IPS DF 4.7 (cell line): ENCODE results near the gene PPP2R5C.
"Not testable (repeated sequence)": the region's sequence is repeated elsewhere in the genome, so short reads cannot be mapped to it uniquely, and the experiment has no call there.

Experiments used
- DNase-seq: peaks from one replicate; pipeline ENCODE4 v3.0.0-alpha.2; 2013; ENCODE audit warnings: low spot score; ENCODE audit errors: extremely low read depth

PPP2R5C gene

DNA sequence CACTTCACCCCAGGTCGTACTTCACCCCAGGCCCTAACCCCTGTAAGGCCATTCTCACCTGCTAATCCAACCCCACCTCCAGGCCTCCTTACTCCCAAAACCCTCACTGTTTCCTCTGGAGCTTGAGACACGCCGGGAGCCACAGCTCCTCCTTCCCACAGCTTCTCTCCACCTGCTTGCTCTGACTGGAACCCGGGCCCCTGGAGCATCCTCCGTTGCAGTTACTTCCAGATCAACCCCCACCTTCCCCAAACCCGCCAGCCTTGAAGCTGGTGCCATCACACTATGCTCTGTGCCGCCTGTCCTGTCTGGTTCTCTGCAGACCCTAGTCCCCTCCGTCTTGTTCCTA, 34.6 kb upstream of the PPP2R5C start:
- DNase-seq: no peak

GRCh38 chr14:101727611-101728366, 33.7 kb upstream of the PPP2R5C start:
- DNase-seq: no peak

GRCh38 chr14:101728367-101728742, 33.2 kb upstream of the PPP2R5C start:
- no peak for DNase-seq

GRCh38 chr14:101729382-101729781, 32.1 kb upstream of the PPP2R5C start:
- no peak for DNase-seq

DNA sequence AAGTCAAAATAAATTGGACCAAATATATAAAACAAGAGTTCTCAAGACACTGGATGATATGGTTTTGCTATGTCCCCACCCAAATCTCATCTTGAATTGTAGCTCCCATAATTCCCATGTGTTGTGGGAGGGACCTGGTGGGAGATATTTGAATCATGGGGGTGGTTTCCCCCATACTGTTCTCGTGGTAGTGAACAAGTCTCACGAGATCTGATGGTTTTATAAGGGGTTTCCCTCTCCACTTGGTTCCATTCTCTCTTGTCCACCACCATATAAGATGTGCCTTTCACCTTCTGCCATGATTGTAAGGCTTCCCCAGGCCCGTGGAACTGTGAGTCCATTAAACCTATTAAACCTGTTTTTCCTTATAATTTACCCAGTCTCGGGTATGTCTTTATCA, 31.4 kb upstream of the PPP2R5C start:
- DNase-seq: not testable (repeated sequence)

- DNase-seq: no peak
These were observed 30.8 kb upstream of the PPP2R5C start for GRCh38 chr14:101730626-101731186.

- no peak for DNase-seq
These were observed 30.1 kb upstream of the PPP2R5C start for GRCh38 chr14:101731187-101732080.

- no peak for DNase-seq
These were observed 29.4 kb upstream of the PPP2R5C start for GRCh38 chr14:101732118-101732517.

DNA sequence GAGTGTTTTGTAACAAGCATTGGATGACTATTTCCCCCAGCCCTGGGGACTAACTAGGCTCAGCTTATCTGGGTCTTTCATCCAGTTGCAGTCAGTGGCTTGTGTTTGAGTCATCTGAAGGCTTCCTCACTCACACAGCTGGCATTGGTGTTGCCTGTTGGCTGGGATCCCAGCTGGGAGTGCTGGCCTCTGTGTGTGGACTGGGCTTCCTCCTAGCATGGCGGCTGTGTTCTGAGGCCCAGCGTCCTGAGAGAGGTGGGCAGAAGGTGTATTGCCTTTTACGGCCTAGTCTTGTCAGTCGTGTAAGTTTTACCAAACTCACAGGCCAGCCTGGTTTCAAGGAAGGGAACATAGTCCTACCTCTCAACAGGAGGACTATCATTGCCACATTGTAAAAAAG, 28.3 kb upstream of the PPP2R5C start:
- DNase-seq: no peak

- DNase-seq: no peak
These were observed 27.2 kb upstream of the PPP2R5C start for GRCh38 chr14:101734246-101734847.

DNA sequence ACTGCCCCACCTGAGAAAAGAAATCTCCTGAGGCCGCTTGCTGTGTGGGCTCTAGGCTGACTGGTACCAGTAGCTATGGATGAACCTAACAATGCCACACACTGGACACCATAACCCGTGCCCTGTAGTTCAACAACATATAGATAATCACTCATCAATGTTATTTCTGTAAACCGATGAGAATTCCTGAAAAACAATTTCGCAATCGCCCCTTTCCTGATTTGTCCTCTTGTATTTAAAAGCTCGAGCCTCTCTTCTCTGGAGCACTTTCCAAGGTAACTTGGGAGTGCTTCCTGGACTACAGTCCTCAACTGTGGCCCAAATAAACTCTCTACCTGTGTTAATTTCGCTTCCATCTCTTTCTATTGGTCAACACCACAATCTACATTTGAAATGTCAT, 26.1 kb upstream of the PPP2R5C start:
- DNase-seq: no peak

GRCh38 chr14:101736071-101736470, 25.4 kb upstream of the PPP2R5C start:
- DNase-seq: no peak

GRCh38 chr14:101736585-101736984, 24.9 kb upstream of the PPP2R5C start:
- DNase-seq: no peak

DNA sequence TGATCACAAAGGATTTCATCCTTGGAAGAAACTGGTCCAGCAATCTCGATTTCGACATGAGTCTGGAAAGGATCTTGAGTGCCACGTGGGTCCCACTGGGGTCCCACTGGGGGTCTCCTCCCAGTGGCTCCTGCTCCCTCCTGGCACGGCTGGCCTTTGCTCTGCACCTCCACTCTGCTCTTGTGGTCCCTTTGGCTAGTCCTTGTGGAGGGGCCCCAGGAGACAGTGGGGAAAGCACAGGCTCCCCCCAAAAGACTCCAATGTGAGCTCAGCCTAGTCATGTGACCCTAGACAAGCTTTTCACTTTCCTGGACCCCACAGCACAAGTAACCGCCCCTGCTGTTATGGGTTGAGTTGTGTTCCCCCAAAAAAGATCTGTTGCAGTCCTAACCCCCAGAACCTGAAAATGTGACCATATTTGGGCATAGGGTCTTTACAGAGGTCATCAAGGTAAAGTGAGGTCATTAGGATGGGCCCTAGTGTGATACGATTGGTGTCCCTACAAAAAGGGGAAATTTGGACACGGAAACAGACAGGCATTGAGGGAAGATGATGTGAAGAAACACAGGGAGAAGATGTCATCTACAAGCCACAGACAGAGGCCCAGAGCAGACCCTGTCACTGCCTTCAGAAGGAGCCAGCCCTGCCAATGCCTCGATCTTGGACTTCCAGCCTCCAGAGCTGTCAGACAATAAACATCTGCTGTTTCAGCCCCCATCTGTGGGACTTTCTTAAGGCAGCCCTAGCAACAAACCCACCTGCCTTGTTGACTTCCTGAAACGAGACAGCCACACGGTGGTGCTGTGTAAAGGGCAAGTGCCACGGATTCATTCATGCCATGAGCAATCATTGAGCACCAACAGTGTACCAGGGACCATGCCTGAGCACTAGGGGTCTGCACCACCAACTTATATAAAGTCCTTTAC, 23.8 kb upstream of the PPP2R5C start:
- no peak for DNase-seq

DNA sequence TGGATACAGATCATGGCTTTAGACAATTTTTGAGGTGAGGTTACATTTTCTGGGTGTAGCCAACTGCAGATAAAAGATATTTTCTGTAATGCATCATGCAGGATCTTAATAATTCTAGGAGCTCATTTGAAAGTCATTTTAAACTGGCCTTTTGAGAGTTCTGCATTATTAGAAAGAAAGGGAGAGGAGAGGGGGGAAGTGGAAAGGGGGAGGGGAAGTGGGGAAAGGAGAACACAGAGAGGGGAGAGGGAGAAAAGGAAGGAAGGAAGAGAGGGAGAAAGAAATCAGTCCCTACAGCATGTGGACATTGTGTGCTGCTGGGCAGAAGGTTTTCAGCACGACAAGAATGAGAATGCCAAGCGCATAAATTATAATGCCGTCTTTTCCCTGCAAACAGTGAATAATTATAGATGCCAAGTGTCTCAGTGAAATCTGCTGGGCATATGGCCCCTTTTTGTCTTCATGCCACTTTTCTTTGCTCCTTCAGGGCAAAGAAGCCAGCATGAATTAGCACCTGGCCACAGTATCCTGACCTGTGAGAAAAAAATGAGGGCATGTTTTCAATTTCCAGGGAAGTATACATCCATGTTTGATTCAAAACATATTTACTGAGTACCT, 22.7 kb upstream of the PPP2R5C start:
- no peak for DNase-seq

DNA sequence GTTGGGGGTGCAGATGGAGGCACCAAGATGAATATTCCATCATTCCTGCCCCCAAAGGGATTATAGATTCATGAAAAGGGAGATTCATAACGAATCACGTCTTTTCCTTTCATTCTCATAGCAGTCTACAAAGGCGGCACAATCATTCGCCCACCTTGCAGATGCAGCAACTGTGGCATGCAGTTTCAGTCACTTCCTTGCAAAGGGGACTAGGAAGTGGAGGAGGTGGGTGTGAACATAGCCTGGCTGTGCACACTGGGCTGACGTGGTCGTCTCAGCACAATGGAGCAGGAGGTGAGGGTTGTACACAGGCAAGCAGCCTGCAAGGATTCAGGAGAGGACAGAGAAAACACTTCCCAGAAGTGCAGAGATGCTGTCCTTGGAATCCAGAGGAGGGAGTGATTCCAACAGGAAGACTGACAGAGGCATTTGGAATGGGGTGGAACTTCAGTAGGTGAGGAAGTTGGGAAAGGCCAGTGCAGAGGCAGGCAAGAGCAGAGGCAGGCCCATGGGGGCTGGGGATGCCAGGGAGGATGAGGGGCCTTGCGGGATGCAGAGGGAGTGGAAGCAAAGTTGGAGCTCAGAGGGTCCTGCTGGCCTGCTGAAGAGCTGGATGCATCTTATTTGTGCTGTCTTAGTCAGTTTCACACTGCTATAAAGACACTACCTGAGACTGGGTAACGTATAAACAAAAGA, 21.9 kb upstream of the PPP2R5C start:
- no peak for DNase-seq

DNA sequence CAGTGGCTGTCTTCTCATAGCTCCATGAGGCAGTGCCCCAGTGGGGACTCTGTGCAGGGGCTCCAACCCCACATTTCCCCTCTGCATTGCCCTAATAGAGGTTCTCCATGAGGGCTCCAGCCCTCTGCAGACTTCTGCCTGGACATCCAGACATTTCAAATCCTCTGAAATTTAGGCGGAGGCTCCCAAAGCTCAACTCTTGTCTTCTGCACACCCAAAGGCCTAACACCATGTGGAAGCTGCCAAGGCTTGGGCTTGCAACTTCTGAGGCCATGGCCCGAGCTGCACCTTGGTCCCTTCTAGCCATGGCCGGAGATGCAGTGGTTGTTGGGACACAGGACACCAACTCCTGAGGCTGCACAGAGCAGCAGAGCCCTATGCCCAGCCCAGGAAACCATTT, 20.5 kb upstream of the PPP2R5C start:
- no peak for DNase-seq

DNA sequence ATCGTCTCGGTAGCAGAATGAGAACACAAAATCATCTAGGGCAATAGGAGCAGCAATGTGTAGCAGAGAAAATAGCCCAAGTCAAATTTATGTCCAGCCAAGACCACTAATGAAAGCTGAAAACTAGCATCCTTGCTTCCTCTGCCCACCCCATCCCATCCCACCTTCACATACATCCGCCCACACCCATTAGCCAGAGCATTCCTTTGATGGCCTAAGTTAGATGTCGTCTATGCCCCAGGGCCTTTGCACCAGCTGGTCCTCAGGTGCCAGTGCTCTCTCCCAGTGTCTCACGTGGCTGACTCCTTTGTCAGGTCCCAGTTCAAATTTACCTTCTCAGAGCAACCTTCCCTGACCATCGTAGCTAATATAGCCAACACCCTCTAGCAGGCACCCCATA, 17.8 kb upstream of the PPP2R5C start:
- no peak for DNase-seq

- not testable (repeated sequence) for DNase-seq
These were observed 17.1 kb upstream of the PPP2R5C start for GRCh38 chr14:101744382-101744781.

DNA sequence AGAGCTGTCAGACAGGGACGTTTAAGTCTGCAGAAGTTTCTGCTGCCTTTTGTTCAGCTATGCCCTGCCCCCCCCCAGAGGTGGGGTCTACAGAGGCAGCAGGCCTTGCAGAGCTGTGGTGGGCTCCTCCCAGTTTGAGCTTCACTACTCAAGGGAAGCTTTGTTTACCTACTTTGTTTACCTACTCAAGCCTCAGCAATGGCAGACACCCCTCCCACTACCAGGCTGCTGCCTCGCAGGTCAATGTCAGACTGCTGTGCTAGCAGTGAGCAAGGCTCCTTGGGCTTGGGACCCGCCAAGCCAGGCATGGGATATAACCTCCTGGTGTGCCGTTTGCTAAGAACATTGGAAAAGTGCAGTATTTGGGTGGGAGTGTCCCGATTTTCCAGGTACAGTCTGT, 11.8 kb upstream of the PPP2R5C start:
- not testable (repeated sequence) for DNase-seq
